HEK293 (cell line): Measurements from ENCODE around the gene UCKL1.

Source experiments
- CTCF ChIA-PET: fragments of 350-600 bp; formaldehyde crosslinking; extraction: SDS; loops from one replicate; lab custom pipeline; 2021; ENCODE audit warnings: antibody characterized with exemption; lab: Yijun Ruan, JAX
- POLR2A ChIA-PET: fragments of 300-600 bp; formaldehyde crosslinking; extraction: SDS; loops from one replicate; lab custom pipeline; 2020; ENCODE audit warnings: antibody characterized with exemption, inconsistent platforms; lab: Yijun Ruan, JAX
- H3K27ac ChIP-seq: fragments of 200-500 bp; sonication (Bioruptor generic); 2 replicates; pipeline ENCODE4 v1.5.1; 2014; ENCODE audit warnings: low read depth, low read length, control low read depth, inconsistent platforms; ENCODE audit errors: extremely low read depth
- H3K36me3 ChIP-seq, 2 experiments: fragments of 200-500 bp in 1 of 2; sonication (Bioruptor generic) in 1 of 2; 1 replicate in 1 of 2; 2 replicates in 1 of 2; pipeline ENCODE4 v1.5.1; 2014 to 2017; ENCODE audit warnings: inconsistent platforms in 2 of 2, low read length in 2 of 2; ENCODE audit not compliant: control insufficient read depth in 2 of 2, insufficient read depth in 1 of 2
- H3K4me1 ChIP-seq: fragments of 200-500 bp; sonication (Bioruptor generic); 2 replicates; pipeline ENCODE4 v1.5.1; 2014; ENCODE audit warnings: mild to moderate bottlenecking, low read length, inconsistent platforms; ENCODE audit not compliant: control insufficient read depth, insufficient read depth
- H3K4me3 ChIP-seq: 2 replicates; pipeline ENCODE4 v1.5.1; 2011; ENCODE audit warnings: low read depth, mild to moderate bottlenecking, control low read depth, low read length, moderate library complexity
- H3K9me3 ChIP-seq: fragments of 200-500 bp; sonication (Bioruptor generic); 2 replicates; pipeline ENCODE4 v1.5.1; 2014; ENCODE audit warnings: low read depth, low read length, inconsistent platforms; ENCODE audit not compliant: control insufficient read depth, insufficient read depth
- GLIS1 ChIP-seq: fragments of 450-650 bp; formaldehyde crosslinking; IDR thresholded peaks from 2 replicates; pipeline ENCODE4 v1.5.1; 2016; ENCODE audit warnings: missing biosample characterization, missing genetic modification characterization
- KLF7 ChIP-seq: fragments of 450-650 bp; formaldehyde crosslinking; IDR thresholded peaks from 2 replicates; pipeline ENCODE4 v1.5.1; 2016; ENCODE audit warnings: missing biosample characterization, missing genetic modification characterization, borderline replicate concordance
- YY1 ChIP-seq: fragments of 450-650 bp; formaldehyde crosslinking; IDR thresholded peaks from 2 replicates; pipeline ENCODE4 v1.5.1; 2018; ENCODE audit warnings: missing biosample characterization, missing genetic modification characterization
- ZBTB1 ChIP-seq: fragments of 450-650 bp; formaldehyde crosslinking; IDR thresholded peaks from 2 replicates; pipeline ENCODE4 v1.5.1; 2016; ENCODE audit warnings: missing biosample characterization, missing genetic modification characterization
- ZBTB10 ChIP-seq: fragments of 450-650 bp; formaldehyde crosslinking; IDR thresholded peaks from 2 replicates; pipeline ENCODE4 v1.5.1; 2016; ENCODE audit warnings: missing biosample characterization, missing genetic modification characterization
- ZNF221 ChIP-seq: fragments of 450-650 bp; formaldehyde crosslinking; IDR thresholded peaks from 2 replicates; pipeline ENCODE4 v1.5.1; 2017; ENCODE audit warnings: missing biosample characterization, missing genetic modification characterization, borderline replicate concordance
- ZNF311 ChIP-seq: fragments of 450-650 bp; formaldehyde crosslinking; IDR thresholded peaks from 2 replicates; pipeline ENCODE4 v1.5.1; 2017; ENCODE audit warnings: missing biosample characterization, missing genetic modification characterization, borderline replicate concordance
- ZNF350 ChIP-seq: fragments of 450-650 bp; formaldehyde crosslinking; IDR thresholded peaks from 2 replicates; pipeline ENCODE4 v1.5.0; 2017; ENCODE audit warnings: missing biosample characterization, mild to moderate bottlenecking, missing genetic modification characterization
- ZNF433 ChIP-seq: fragments of 450-650 bp; formaldehyde crosslinking; IDR thresholded peaks from 2 replicates; pipeline ENCODE4 v1.5.1; 2016; ENCODE audit warnings: missing biosample characterization, missing genetic modification characterization, low read depth
- ZNF521 ChIP-seq: fragments of 450-650 bp; formaldehyde crosslinking; IDR thresholded peaks from 2 replicates; pipeline ENCODE4 v1.5.1; 2017; ENCODE audit warnings: missing biosample characterization, mild to moderate bottlenecking, missing genetic modification characterization
- TF ChIP-seq, protein P1 (sequence below): fragments of 450-650 bp; formaldehyde crosslinking; IDR thresholded peaks from 2 replicates; pipeline ENCODE4 v1.5.1; 2016; ENCODE audit warnings: missing biosample characterization, missing genetic modification characterization
- TF ChIP-seq, protein P2 (sequence below): fragments of 450-650 bp; formaldehyde crosslinking; optimal IDR thresholded peaks from 2 replicates; pipeline ENCODE3; 2016; ENCODE audit warnings: missing biosample characterization, mild to moderate bottlenecking, missing genetic modification characterization

Gene UCKL1

GRCh38 chr20:63964412-63964811, 8.2 kb upstream of the UCKL1 start (continued):
- TF ChIP-seq, protein P1, sequence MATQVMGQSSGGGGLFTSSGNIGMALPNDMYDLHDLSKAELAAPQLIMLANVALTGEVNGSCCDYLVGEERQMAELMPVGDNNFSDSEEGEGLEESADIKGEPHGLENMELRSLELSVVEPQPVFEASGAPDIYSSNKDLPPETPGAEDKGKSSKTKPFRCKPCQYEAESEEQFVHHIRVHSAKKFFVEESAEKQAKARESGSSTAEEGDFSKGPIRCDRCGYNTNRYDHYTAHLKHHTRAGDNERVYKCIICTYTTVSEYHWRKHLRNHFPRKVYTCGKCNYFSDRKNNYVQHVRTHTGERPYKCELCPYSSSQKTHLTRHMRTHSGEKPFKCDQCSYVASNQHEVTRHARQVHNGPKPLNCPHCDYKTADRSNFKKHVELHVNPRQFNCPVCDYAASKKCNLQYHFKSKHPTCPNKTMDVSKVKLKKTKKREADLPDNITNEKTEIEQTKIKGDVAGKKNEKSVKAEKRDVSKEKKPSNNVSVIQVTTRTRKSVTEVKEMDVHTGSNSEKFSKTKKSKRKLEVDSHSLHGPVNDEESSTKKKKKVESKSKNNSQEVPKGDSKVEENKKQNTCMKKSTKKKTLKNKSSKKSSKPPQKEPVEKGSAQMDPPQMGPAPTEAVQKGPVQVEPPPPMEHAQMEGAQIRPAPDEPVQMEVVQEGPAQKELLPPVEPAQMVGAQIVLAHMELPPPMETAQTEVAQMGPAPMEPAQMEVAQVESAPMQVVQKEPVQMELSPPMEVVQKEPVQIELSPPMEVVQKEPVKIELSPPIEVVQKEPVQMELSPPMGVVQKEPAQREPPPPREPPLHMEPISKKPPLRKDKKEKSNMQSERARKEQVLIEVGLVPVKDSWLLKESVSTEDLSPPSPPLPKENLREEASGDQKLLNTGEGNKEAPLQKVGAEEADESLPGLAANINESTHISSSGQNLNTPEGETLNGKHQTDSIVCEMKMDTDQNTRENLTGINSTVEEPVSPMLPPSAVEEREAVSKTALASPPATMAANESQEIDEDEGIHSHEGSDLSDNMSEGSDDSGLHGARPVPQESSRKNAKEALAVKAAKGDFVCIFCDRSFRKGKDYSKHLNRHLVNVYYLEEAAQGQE, result no peak
- TF ChIP-seq ZNF311 (tag by site-specific recombination), result no peak
- TF ChIP-seq ZBTB1 (tag by site-specific recombination), result no peak

DNA sequence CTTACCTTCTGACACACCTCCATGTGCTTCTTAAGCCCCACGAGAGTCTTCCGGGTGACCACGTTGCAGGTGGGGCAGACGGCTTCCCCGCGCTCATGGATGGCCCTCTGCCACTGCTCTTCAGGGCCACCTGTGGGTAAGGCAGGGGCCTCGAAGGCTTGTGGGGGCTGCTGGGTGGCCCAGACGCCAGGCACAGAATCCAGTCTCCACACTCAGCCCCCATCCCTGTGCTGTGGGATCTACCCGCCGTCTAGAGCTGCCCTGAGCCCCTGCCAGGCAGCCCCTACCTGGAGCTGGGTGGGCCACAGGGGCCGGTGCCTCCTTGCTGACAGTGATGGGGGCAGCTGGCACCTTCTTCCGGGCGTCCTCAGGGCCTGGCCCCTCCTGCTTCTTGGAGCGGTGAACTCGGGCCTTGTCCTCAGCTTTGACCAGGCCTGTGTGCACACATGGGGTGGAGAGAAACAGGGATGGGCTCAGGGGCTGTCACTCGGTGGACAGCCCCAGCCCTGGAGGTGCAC, 7.6 kb upstream of the UCKL1 start:
- H3K4me3 ChIP-seq, result no peak overlapping the region
- H3K36me3 ChIP-seq, result peaks cover 0 to 85% of the 10 kb centered on the region in 2 experiments; a peak in 1 of 3 replicates
- CTCF ChIA-PET, result no interaction called here
- TF ChIP-seq YY1 (tag by site-specific recombination) (no peak), ZNF221 (tag by site-specific recombination) (no peak), ZNF521 (tag by site-specific recombination) (no peak), KLF7 (no peak)
- TF ChIP-seq, protein P2, sequence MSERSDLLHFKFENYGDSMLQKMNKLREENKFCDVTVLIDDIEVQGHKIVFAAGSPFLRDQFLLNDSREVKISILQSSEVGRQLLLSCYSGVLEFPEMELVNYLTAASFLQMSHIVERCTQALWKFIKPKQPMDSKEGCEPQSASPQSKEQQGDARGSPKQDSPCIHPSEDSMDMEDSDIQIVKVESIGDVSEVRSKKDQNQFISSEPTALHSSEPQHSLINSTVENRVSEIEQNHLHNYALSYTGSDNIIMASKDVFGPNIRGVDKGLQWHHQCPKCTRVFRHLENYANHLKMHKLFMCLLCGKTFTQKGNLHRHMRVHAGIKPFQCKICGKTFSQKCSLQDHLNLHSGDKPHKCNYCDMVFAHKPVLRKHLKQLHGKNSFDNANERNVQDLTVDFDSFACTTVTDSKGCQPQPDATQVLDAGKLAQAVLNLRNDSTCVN, result no peak
- 0 out of 2 replicates have a peak, but pooled peaks cover 4% of the 10 kb centered on the region for H3K4me1 ChIP-seq
- H3K9me3 ChIP-seq, result no peaks in the 10 kb centered on the region
- no peak overlapping the region for H3K27ac ChIP-seq
- POLR2A ChIA-PET, result interaction anchor here (0.7 to 1.1 kb wide), 2 partner anchors 8 to 425 kb away, joined by 3 read pairs; partner anchors contain the start of gene UCKL1

- TF ChIP-seq ZNF350 (tag by site-specific recombination) (no peak), GLIS1 (tag by site-specific recombination) (no peak), ZBTB10 (0 out of 2 replicates have a peak, but pooled peaks have one; percentile 22), ZNF433 (tag by site-specific recombination) (no peak)
- Histone ChIP-seq H3K4me3 (no peak overlapping the region), H3K4me1 (0 out of 2 replicates have a peak, but pooled peaks cover 4% of the 10 kb centered on the region), H3K9me3 (no peaks in the 10 kb centered on the region), H3K27ac (no peak overlapping the region), H3K36me3 (peaks cover 0 to 87% of the 10 kb centered on the region in 2 experiments; a peak in 1 of 3 replicates)
- POLR2A ChIA-PET, result interaction anchor here (1.1 kb wide), 1 partner anchor 424 kb away, joined by 3 read pairs; no protein-coding TSS in a partner anchor
- CTCF ChIA-PET, result no interaction called here
Measured at GRCh38 chr20:63963348-63963741, 7.1 kb upstream of the UCKL1 start.
